H1 (cell line): ENCODE data around the gene LITAF. TPM values are rescaled to one million over a fixed set of nuclear protein-coding genes. Genes with fewer than 3 reads are reported as not detected.
A peak's percentile ranks its signal among the peaks of the same experiment; 100 is the strongest.

ENCODE experiments used
- CTCF ChIA-PET: fragments of 300-600 bp; sonication (Branson Sonifier 250); formaldehyde crosslinking; loops from one replicate; lab custom pipeline; 2021; ENCODE audit not compliant: partially characterized antibody; lab: Charles Lee
- POLR2A ChIA-PET: fragments of 300-600 bp; sonication (Branson Sonifier 250); formaldehyde crosslinking; loops from one replicate; lab custom pipeline; 2021; ENCODE audit warnings: inconsistent platforms; ENCODE audit not compliant: partially characterized antibody; lab: Charles Lee
- DNase-seq, 2 experiments: peaks; one replicate each; pipeline versions ENCODE4 v3.0.0 to v3.0.0-alpha.2; 2010 to 2022; ENCODE audit warnings: low spot score in 2 of 2, low read depth in 1 of 2, mixed read lengths in 1 of 2
- FAIRE-seq: peaks from 2 replicates; lab custom pipeline; 2011; peaks lifted over from hg19 to GRCh38; lab: Jason Lieb, UNC
- H2AFZ ChIP-seq: 2 replicates; pipeline ENCODE4 v1.8.1; 2012; ENCODE audit warnings: low read length, inconsistent platforms
- H2AK5ac ChIP-seq: 2 replicates; pipeline ENCODE4 v1.6.1; 2013; ENCODE audit warnings: low read depth, low read length
- H2BK120ac ChIP-seq: replicated peaks from 2 replicates; pipeline ENCODE3; 2013; ENCODE audit warnings: low read depth, low read length, inconsistent platforms
- H2BK12ac ChIP-seq: 2 replicates; pipeline ENCODE4 v1.6.1; 2013; ENCODE audit warnings: low read depth, low read length
- H2BK15ac ChIP-seq: 2 replicates; pipeline ENCODE4 v1.6.1; 2013; ENCODE audit warnings: low read length
- H2BK20ac ChIP-seq: 2 replicates; pipeline ENCODE4 v1.6.1; 2013; ENCODE audit warnings: low read length
- H2BK5ac ChIP-seq: 2 replicates; pipeline ENCODE4 v1.6.1; 2013; ENCODE audit warnings: low read depth, low read length
- H3K14ac ChIP-seq: 2 replicates; pipeline ENCODE4 v1.6.1; 2013; ENCODE audit warnings: inconsistent platforms; ENCODE audit not compliant: insufficient read length
- H3K18ac ChIP-seq: 2 replicates; pipeline ENCODE4 v1.6.1; 2013; ENCODE audit warnings: low read length; ENCODE audit errors: extremely low read depth
- H3K23ac ChIP-seq: 2 replicates; pipeline ENCODE4 v1.6.1; 2013; ENCODE audit warnings: inconsistent platforms; ENCODE audit not compliant: insufficient read length
- H3K23me2 ChIP-seq: 2 replicates; pipeline ENCODE4 v1.6.1; 2013; ENCODE audit warnings: low read depth, low read length
- H3K27ac ChIP-seq: 2 replicates; pipeline ENCODE4 v1.6.1; 2011; ENCODE audit warnings: low read depth, low read length, inconsistent platforms
- H3K27me3 ChIP-seq, 4 experiments: replicated peaks in 1 of 4; 1 replicate in 1 of 4; 2 replicates in 3 of 4; pipeline versions ENCODE4 v1.6.1 to v1.8.1; 2011 to 2013; ENCODE audit warnings: low read length in 3 of 4, mild to moderate bottlenecking in 3 of 4, inconsistent platforms in 2 of 4, mixed read lengths in 2 of 4, moderate library complexity in 1 of 4; ENCODE audit not compliant: control insufficient read depth in 3 of 4, insufficient read depth in 3 of 4; ENCODE audit errors: extremely low read depth in 1 of 4
- H3K36me3 ChIP-seq, 4 experiments: 2 replicates each; pipeline versions ENCODE4 v1.6.1 to v1.8.1; 2011 to 2013; ENCODE audit warnings: mild to moderate bottlenecking in 4 of 4, low read length in 3 of 4, moderate library complexity in 2 of 4, control low read depth in 1 of 4, inconsistent platforms in 1 of 4; ENCODE audit not compliant: insufficient read depth in 4 of 4, control insufficient read depth in 2 of 4
- H3K4ac ChIP-seq: replicated peaks from 2 replicates; pipeline ENCODE3; 2013; ENCODE audit warnings: low read length, low read depth, mixed read lengths, inconsistent platforms; ENCODE audit not compliant: insufficient read length
- H3K4me1 ChIP-seq, 4 experiments: replicated peaks in 1 of 4; 1 replicate in 1 of 4; 2 replicates in 3 of 4; pipeline versions ENCODE4 v1.6.1 to v1.8.1; 2011 to 2013; ENCODE audit warnings: low read length in 3 of 4, inconsistent platforms in 2 of 4, mixed read lengths in 1 of 4; ENCODE audit not compliant: insufficient read depth in 4 of 4, control insufficient read depth in 3 of 4
- H3K4me2 ChIP-seq, 2 experiments: 2 replicates each; pipeline versions ENCODE4 v1.6.1 to v1.8.1; 2011 to 2013; ENCODE audit warnings: low read depth in 2 of 2, low read length in 2 of 2, control low read depth in 1 of 2, inconsistent platforms in 1 of 2, mild to moderate bottlenecking in 1 of 2; ENCODE audit not compliant: insufficient read depth in 1 of 2
- H3K4me3 ChIP-seq, 4 experiments: fragments of 200-600, 300-600 bp in 1 of 4; sonication (generic), shearing (Covaris generic), sonication (Bioruptor Twin) in 1 of 4; 2 replicates each; pipeline versions ENCODE4 v1.5.1 to v1.8.1; 2011 to 2016; ENCODE audit warnings: low read length in 4 of 4, low read depth in 3 of 4, control low read depth in 2 of 4, inconsistent platforms in 2 of 4, mild to moderate bottlenecking in 2 of 4, mixed read lengths in 1 of 4, moderate library complexity in 1 of 4; ENCODE audit not compliant: insufficient read depth in 2 of 4; ENCODE audit errors: extremely low read depth in 1 of 4
- H3K56ac ChIP-seq: replicated peaks from 2 replicates; pipeline ENCODE3; 2013; ENCODE audit warnings: low read depth, mild to moderate bottlenecking, mixed read lengths, low read length, inconsistent platforms; ENCODE audit not compliant: insufficient read length
- H3K79me1 ChIP-seq: 2 replicates; pipeline ENCODE4 v1.6.1; 2013; ENCODE audit warnings: low read depth, low read length, control low read depth
- H3K79me2 ChIP-seq, 2 experiments: 2 replicates each; pipeline versions ENCODE4 v1.6.1 to v1.8.1; 2012 to 2013; ENCODE audit warnings: low read length in 2 of 2, mild to moderate bottlenecking in 2 of 2, inconsistent platforms in 1 of 2; ENCODE audit not compliant: insufficient read depth in 2 of 2, control insufficient read depth in 1 of 2
- H3K9ac ChIP-seq, 4 experiments: replicated peaks in 1 of 4; 1 replicate in 1 of 4; 2 replicates in 3 of 4; pipeline versions ENCODE4 v1.6.1 to v1.8.1; 2011 to 2013; ENCODE audit warnings: low read depth in 3 of 4, low read length in 3 of 4, control low read depth in 2 of 4, mild to moderate bottlenecking in 2 of 4, moderate library complexity in 2 of 4, inconsistent platforms in 1 of 4; ENCODE audit errors: extremely low read depth in 1 of 4
- H3K9me3 ChIP-seq, 2 experiments: 2 replicates each; pipeline versions ENCODE4 v1.6.1 to v1.8.1; 2012 to 2013; ENCODE audit warnings: mild to moderate bottlenecking in 2 of 2, moderate library complexity in 2 of 2, control low read depth in 1 of 2, inconsistent platforms in 1 of 2, low read depth in 1 of 2, low read length in 1 of 2, mixed read lengths in 1 of 2; ENCODE audit not compliant: insufficient read depth in 2 of 2
- H4K20me1 ChIP-seq, 2 experiments: replicated peaks in 1 of 2; 2 replicates each; pipeline versions ENCODE3 to v1.8.1; 2011 to 2013; ENCODE audit warnings: inconsistent platforms in 2 of 2, low read length in 2 of 2, mild to moderate bottlenecking in 1 of 2; ENCODE audit not compliant: insufficient read depth in 2 of 2, control insufficient read depth in 1 of 2
- H4K5ac ChIP-seq: 2 replicates; pipeline ENCODE4 v1.6.1; 2013; ENCODE audit warnings: low read length, low read depth, mixed read lengths, inconsistent platforms; ENCODE audit not compliant: insufficient read length
- H4K8ac ChIP-seq: 2 replicates; pipeline ENCODE4 v1.8.0; 2013; ENCODE audit warnings: mild to moderate bottlenecking, moderate library complexity, low read length, inconsistent platforms; ENCODE audit not compliant: insufficient read depth; ENCODE audit errors: extremely low read depth
- H4K91ac ChIP-seq: replicated peaks from 2 replicates; pipeline ENCODE3; 2013; ENCODE audit warnings: low read length, mixed read lengths, inconsistent platforms; ENCODE audit not compliant: insufficient read length
- ATF2 ChIP-seq: IDR thresholded peaks from 2 replicates; pipeline ENCODE4 v1.6.1; 2012; ENCODE audit warnings: low read length, inconsistent platforms
- BACH1 ChIP-seq: IDR thresholded peaks from 2 replicates; pipeline ENCODE4 v1.6.1; 2012; ENCODE audit warnings: low read length, improper control_type of control experiment
- CHD1 ChIP-seq: IDR thresholded peaks from 2 replicates; pipeline ENCODE4 v1.6.1; 2012; ENCODE audit warnings: low read depth, low read length, improper control_type of control experiment
- CHD2 ChIP-seq: IDR thresholded peaks from 2 replicates; pipeline ENCODE4 v1.6.1; 2012; ENCODE audit warnings: low read length, improper control_type of control experiment
- CTBP2 ChIP-seq: IDR thresholded peaks from 2 replicates; pipeline ENCODE4 v1.7.0; 2011; ENCODE audit warnings: borderline replicate concordance, mild to moderate bottlenecking, moderate library complexity, mixed read lengths, low read length; ENCODE audit not compliant: insufficient read depth, insufficient read length
- NRF1 ChIP-seq: IDR thresholded peaks from 2 replicates; pipeline ENCODE4 v1.6.1; 2011; ENCODE audit warnings: mild to moderate bottlenecking, low read depth, low read length, improper control_type of control experiment
- RBBP5 ChIP-seq: IDR thresholded peaks from 2 replicates; pipeline ENCODE4 v1.7.1; 2012; ENCODE audit warnings: low read depth, mild to moderate bottlenecking, inconsistent platforms, low read length, moderate library complexity, borderline replicate concordance
- SP2 ChIP-seq: IDR thresholded peaks from 2 replicates; pipeline ENCODE4 v1.6.1; 2012; ENCODE audit warnings: mild to moderate bottlenecking, low read length, inconsistent platforms
- TBP ChIP-seq: IDR thresholded peaks from 2 replicates; pipeline ENCODE4 v1.6.1; 2011; ENCODE audit warnings: low read depth, low read length, improper control_type of control experiment
- TCF12 ChIP-seq: IDR thresholded peaks from 2 replicates; pipeline ENCODE4 v1.6.1; 2011; ENCODE audit warnings: low read depth, mild to moderate bottlenecking, low read length
- USF2 ChIP-seq: IDR thresholded peaks from 2 replicates; pipeline ENCODE4 v1.6.1; 2011; ENCODE audit warnings: low read length, improper control_type of control experiment
- WGBS, 2 experiments: shearing (Covaris generic) in 1 of 2; methylation state at CpG; one replicate each; pipeline versions ENCODE4 v1.1.6 to v1.1.7; 2013 to 2015; ENCODE audit warnings: low lambda C conversion rate in 2 of 2, mixed read lengths in 2 of 2, inconsistent platforms in 1 of 2, low coverage in 1 of 2, missing lambda C conversion rate in 1 of 2; ENCODE audit not compliant: insufficient replicate concordance in 2 of 2, insufficient coverage in 1 of 2, insufficient read length in 1 of 2; ENCODE audit errors: extremely low coverage in 1 of 2, missing lambda C conversion rate in 1 of 2; 5-methylcytosine and 5-hydroxymethylcytosine counted together
- polyA plus RNA-seq, 7 experiments: library from polyadenylated mRNA; depleted of rRNA in 3 of 7; stranded (reverse) in 5 of 7; unstranded in 2 of 7; fragments of >200 nt in 5 of 7; fragments of 200-250 nt in 2 of 7; gene quantifications; 1 replicate in 5 of 7; 2 replicates in 1 of 7; 4 replicates in 1 of 7; pipeline versions ENCODE4 v1.2.1 to v1.2.3, GENCODE V29; 2011 to 2013; ENCODE audit warnings: missing spikeins in 2 of 7, mixed read lengths in 2 of 7
- total RNA-seq: library from RNA; stranded (reverse); fragmentation: NEBNext Ultra II Directional; extraction: Animal tissue kit (Norgen Biotek cat#: 25700); gene quantifications from 2 replicates; pipeline ENCODE4 v1.2.1, GENCODE V29; 2021

LITAF gene
- total and polyA plus RNA-seq, 2 of the 8 experiments (the other 6 are each of a cell fraction or from before 2014, with no cell fraction given): 165 to 205 TPM

- Histone ChIP-seq H3K9ac (no peak overlapping the region), H4K20me1 (peaks cover 3 to 6% of the 10 kb centered on the region in 2 experiments), H3K4me1 (peaks cover 3 to 14% (median 6%) of the 10 kb centered on the region in 4 experiments), H3K79me1 (peaks cover 10% of the 10 kb centered on the region), H3K23me2 (no peaks in the 10 kb centered on the region), H3K79me2 (peaks cover 4 to 83% of the 10 kb centered on the region in 2 experiments; a peak in 3 of 4 replicates), H3K36me3 (peaks cover 0 to 5% (median 0%) of the 10 kb centered on the region in 4 experiments; a peak in 1 of 8 replicates), H2BK20ac (no peak overlapping the region), H2BK120ac (no peak overlapping the region), H3K4me2 (no peak overlapping the region), H3K4ac (no peak overlapping the region), H3K9me3 (no peaks in the 10 kb centered on the region), H3K27me3 (no peaks in the 10 kb centered on the region), H4K8ac (no peak overlapping the region), H3K23ac (no peak overlapping the region), H2BK15ac (no peak overlapping the region), H3K18ac (peak overlapping the region; percentile 19), H2AFZ (no peak overlapping the region), H4K5ac (peak overlapping the region; percentile 13), H3K4me3 (no peak overlapping the region), H2AK5ac (0 out of 2 replicates have a peak overlapping the region, but pooled peaks have one; percentile 65), H3K56ac (no peak overlapping the region), H3K27ac (peak overlapping the region; percentile 38; the same call in 1 of the 2 replicates), H3K14ac (no peak overlapping the region), H2BK5ac (peak overlapping the region; percentile 83; the same call in 1 of the 2 replicates), H4K91ac (peak overlapping the region; percentile 70), H2BK12ac (no peak overlapping the region)
- WGBS, 2 experiments: 86% methylated on average over 7 of the region's 7 CpGs; no CpG with 5 or more reads in 1 of the 2 experiments
- CTCF ChIA-PET: interaction anchor here (0.6 to 3.1 kb wide), 3 partner anchors 31 to 144 kb away, joined by 3 to 12 read pairs (median 11); no protein-coding TSS in a partner anchor
- no peak for FAIRE-seq
- no peak for DNase-seq
- POLR2A ChIA-PET: interaction anchor here (0.7 kb wide), 1 partner anchor 24 kb away, joined by 3 read pairs; the partner anchor contains the start of gene LITAF
- no peak for TF ChIP-seq CTBP2
- no peak for TF ChIP-seq USF2
- no peak for TF ChIP-seq TBP
- no peak for TF ChIP-seq BACH1
- TF ChIP-seq CHD2: no peak
- no peak for TF ChIP-seq ATF2
- TF ChIP-seq NRF1: no peak
- TF ChIP-seq RBBP5: no peak
- no peak for TF ChIP-seq TCF12
- TF ChIP-seq CHD1: no peak
- TF ChIP-seq SP2: no peak
These were observed 24.3 kb downstream of the LITAF start for GRCh38 chr16:11562411-11562810.
